IPS-15b (cell line): ENCODE data around the gene GNB4.

ENCODE experiments used
- H3K27me3 ChIP-seq: one replicate; pipeline ENCODE4 v1.6.1; 2013; ENCODE audit warnings: low read length; ENCODE audit not compliant: control insufficient read depth, insufficient read depth
- H3K36me3 ChIP-seq: one replicate; pipeline ENCODE4 v1.6.1; 2013; ENCODE audit warnings: low read length; ENCODE audit not compliant: control insufficient read depth, insufficient read depth
- H3K4me1 ChIP-seq: one replicate; pipeline ENCODE4 v1.6.1; 2013; ENCODE audit warnings: mild to moderate bottlenecking, low read length; ENCODE audit not compliant: control insufficient read depth, insufficient read depth
- H3K4me3 ChIP-seq: one replicate; pipeline ENCODE4 v1.5.1; 2013; ENCODE audit warnings: low read depth, low read length
- H3K9ac ChIP-seq: one replicate; pipeline ENCODE4 v1.6.1; 2013; ENCODE audit warnings: low read depth, mild to moderate bottlenecking, low read length
- H3K9me3 ChIP-seq: one replicate; pipeline ENCODE4 v1.6.1; 2013; ENCODE audit warnings: mild to moderate bottlenecking, low read length; ENCODE audit not compliant: control insufficient read depth, insufficient read depth

Gene GNB4

GRCh38 chr3:179432021-179432420 lies 19.2 kb downstream of the GNB4 start:
- Histone ChIP-seq H3K4me3 (no peak overlapping the region), H3K4me1 (no peaks in the 10 kb centered on the region), H3K9me3 (no peaks in the 10 kb centered on the region), H3K27me3 (no peaks in the 10 kb centered on the region), H3K9ac (no peak overlapping the region), H3K36me3 (no peaks in the 10 kb centered on the region)

- H3K4me3 ChIP-seq: no peak overlapping the region
- H3K36me3 ChIP-seq: no peaks in the 10 kb centered on the region
- no peaks in the 10 kb centered on the region for H3K4me1 ChIP-seq
- H3K27me3 ChIP-seq: no peaks in the 10 kb centered on the region
- H3K9ac ChIP-seq: no peak overlapping the region
- H3K9me3 ChIP-seq: no peaks in the 10 kb centered on the region
Observed at GRCh38 chr3:179430277-179430870, 20.9 kb downstream of the GNB4 start.

DNA sequence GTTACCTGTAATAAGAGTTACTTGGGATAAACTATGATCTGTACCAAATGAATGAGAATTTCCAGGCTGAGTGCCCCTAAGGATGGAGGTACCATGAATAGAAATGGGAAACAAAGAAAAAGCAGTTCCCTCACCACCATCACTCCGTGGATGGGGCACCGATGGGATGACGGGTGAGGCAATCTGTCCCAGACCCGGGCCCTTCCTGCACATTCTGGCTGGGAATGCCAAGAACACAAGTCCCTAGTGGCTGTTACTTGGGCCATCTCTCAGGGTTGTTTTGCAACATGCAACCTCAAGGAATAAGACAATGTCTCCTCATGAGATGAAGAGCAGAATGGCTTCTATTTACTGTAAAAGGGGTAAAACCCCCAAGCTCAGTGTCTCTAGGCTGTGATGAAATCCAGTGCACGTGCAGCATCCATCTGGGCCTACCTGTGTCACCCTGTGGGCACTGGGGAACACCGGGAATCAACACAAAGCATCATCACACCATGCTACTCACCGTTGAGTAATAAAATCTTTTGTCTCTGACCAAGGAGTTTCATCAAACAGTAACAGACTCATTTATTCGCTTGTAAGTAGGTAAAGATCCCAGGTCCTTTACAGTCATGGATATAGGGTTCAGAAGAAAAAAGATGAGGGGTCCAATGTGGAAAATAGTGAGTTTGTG lies 22.3 kb downstream of the GNB4 start:
- no peaks in the 10 kb centered on the region for H3K36me3 ChIP-seq

GRCh38 chr3:179425075-179425474 lies 26.2 kb downstream of the GNB4 start:
- H3K9ac ChIP-seq: no peak overlapping the region
- H3K9me3 ChIP-seq: no peaks in the 10 kb centered on the region
- H3K27me3 ChIP-seq: no peaks in the 10 kb centered on the region
- H3K4me3 ChIP-seq: no peak overlapping the region
- H3K4me1 ChIP-seq: no peaks in the 10 kb centered on the region
- H3K36me3 ChIP-seq: no peaks in the 10 kb centered on the region

More for the DNA sequence above, 22.3 kb downstream of the GNB4 start:
- no peaks in the 10 kb centered on the region for H3K4me1 ChIP-seq
- no peak overlapping the region for H3K4me3 ChIP-seq
- no peak overlapping the region for H3K9ac ChIP-seq
- H3K27me3 ChIP-seq: no peaks in the 10 kb centered on the region
- no peaks in the 10 kb centered on the region for H3K9me3 ChIP-seq

DNA sequence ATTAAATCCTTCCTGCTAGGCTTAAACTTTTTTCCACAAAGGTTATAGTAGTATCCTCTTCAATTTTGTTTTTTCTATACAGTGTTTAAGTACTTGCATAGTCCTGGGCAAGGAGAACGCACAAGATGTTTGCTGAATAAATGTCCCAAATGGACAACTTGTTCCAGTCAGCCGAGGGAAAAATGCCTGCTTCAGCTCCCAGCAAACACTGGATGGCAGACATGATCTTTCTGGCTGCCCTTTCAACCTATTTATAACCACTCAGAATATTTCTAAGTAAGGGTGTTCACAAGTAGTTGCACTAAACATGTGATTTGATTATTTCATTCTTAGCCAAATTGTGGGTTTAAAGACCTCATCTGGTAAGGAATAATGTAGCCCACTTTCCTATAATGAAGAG lies 29.8 kb downstream of the GNB4 start:
- Histone ChIP-seq H3K27me3 (no peaks in the 10 kb centered on the region), H3K4me1 (no peaks in the 10 kb centered on the region), H3K4me3 (no peak overlapping the region), H3K36me3 (no peaks in the 10 kb centered on the region), H3K9me3 (no peaks in the 10 kb centered on the region), H3K9ac (no peak overlapping the region)

GRCh38 chr3:179418610-179419009 lies 32.7 kb downstream of the GNB4 start:
- Histone ChIP-seq H3K36me3 (no peaks in the 10 kb centered on the region), H3K27me3 (no peaks in the 10 kb centered on the region)

GRCh38 chr3:179416681-179417080 lies 34.6 kb downstream of the GNB4 start:
- Histone ChIP-seq H3K27me3 (no peaks in the 10 kb centered on the region), H3K9ac (no peak overlapping the region), H3K4me1 (no peaks in the 10 kb centered on the region), H3K9me3 (no peaks in the 10 kb centered on the region), H3K4me3 (no peak overlapping the region), H3K36me3 (no peaks in the 10 kb centered on the region)

More at GRCh38 chr3:179418610-179419009, 32.7 kb downstream of the GNB4 start:
- no peaks in the 10 kb centered on the region for H3K4me1 ChIP-seq
- H3K9me3 ChIP-seq: no peaks in the 10 kb centered on the region
- no peak overlapping the region for H3K4me3 ChIP-seq
- no peak overlapping the region for H3K9ac ChIP-seq

GRCh38 chr3:179415377-179415776 lies 35.9 kb downstream of the GNB4 start:
- H3K4me1 ChIP-seq: peaks cover under 1% of the 10 kb centered on the region
- no peaks in the 10 kb centered on the region for H3K27me3 ChIP-seq
- no peak overlapping the region for H3K4me3 ChIP-seq
- H3K36me3 ChIP-seq: no peaks in the 10 kb centered on the region
- no peaks in the 10 kb centered on the region for H3K9me3 ChIP-seq
- no peak overlapping the region for H3K9ac ChIP-seq

GRCh38 chr3:179414804-179415203 lies 36.5 kb downstream of the GNB4 start:
- Histone ChIP-seq H3K36me3 (no peaks in the 10 kb centered on the region), H3K4me3 (no peak overlapping the region), H3K4me1 (peaks cover 2% of the 10 kb centered on the region), H3K9me3 (no peaks in the 10 kb centered on the region), H3K27me3 (no peaks in the 10 kb centered on the region), H3K9ac (no peak overlapping the region)

DNA sequence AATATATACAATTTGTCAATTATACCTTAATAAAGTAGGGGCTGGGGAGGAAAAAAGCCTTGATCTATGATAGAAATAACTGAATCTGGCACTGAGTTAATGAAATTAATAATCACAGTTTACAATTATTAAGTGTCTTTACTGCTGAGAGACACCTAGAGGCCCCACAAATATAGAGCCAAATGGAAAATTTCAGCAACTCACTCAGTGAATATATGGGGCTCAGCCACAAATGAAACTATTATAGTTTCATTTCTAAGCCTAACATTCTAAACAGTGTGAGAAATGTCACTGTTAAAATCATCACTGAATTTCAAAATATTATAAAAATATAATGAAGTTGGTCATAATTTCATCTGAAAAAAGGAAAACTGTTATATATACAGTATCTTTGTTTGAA lies 40.3 kb downstream of the GNB4 start:
- H3K36me3 ChIP-seq: no peaks in the 10 kb centered on the region
- no peak overlapping the region for H3K9ac ChIP-seq
- H3K4me3 ChIP-seq: no peak overlapping the region
- H3K9me3 ChIP-seq: no peaks in the 10 kb centered on the region
- H3K4me1 ChIP-seq: peaks cover 2% of the 10 kb centered on the region
- H3K27me3 ChIP-seq: no peaks in the 10 kb centered on the region

GRCh38 chr3:179410331-179410730 lies 40.9 kb downstream of the GNB4 start:
- no peak overlapping the region for H3K4me3 ChIP-seq
- no peaks in the 10 kb centered on the region for H3K36me3 ChIP-seq
- H3K9me3 ChIP-seq: no peaks in the 10 kb centered on the region
- H3K27me3 ChIP-seq: no peaks in the 10 kb centered on the region
- H3K4me1 ChIP-seq: peaks cover 2% of the 10 kb centered on the region
- no peak overlapping the region for H3K9ac ChIP-seq

DNA sequence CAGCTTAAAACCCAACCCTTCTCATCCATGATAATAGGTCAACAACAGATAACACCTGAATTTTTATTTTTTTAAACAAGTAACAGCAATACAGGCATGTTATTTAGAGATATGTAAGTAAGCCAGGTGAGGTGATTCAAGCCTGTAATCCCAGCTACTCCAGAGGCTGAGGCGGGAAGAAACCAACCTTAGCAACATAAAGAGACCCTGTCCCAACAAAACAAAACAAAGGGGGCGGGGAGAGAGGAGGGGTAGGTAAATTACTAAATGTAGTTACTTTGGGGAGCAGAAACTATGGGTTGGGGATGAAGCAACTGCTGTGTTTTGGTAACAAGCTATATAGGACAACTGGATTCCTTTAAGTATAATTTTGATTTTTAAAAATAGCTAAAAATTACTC lies 47.0 kb downstream of the GNB4 start:
- Histone ChIP-seq H3K27me3 (no peaks in the 10 kb centered on the region), H3K36me3 (no peaks in the 10 kb centered on the region), H3K4me3 (no peak overlapping the region), H3K4me1 (peaks cover 13% of the 10 kb centered on the region), H3K9me3 (no peaks in the 10 kb centered on the region), H3K9ac (no peak overlapping the region)
